Peyer's patch (tissue), 4 donors: ENCODE results near the gene BTBD16. TPM values are rescaled to one million over a fixed set of nuclear protein-coding genes. Genes with fewer than 3 reads are reported as not detected.

Experiments
- DNase-seq, 3 donors: peaks; one replicate each; pipeline ENCODE4 v3.0.0-alpha.2; 2017 to 2019
- H3K27ac ChIP-seq, 4 donors: fragments of 200-600 bp; sonication (generic); one replicate each; pipeline ENCODE4 v1.5.1; 2016 to 2019
- H3K27me3 ChIP-seq, 2 donors: fragments of 200-600 bp; sonication (generic); one replicate each; pipeline ENCODE4 v1.5.1; 2019
- H3K36me3 ChIP-seq, 3 donors: fragments of 200-600 bp; sonication (generic); one replicate each; pipeline ENCODE4 v1.5.1; 2016 to 2019
- H3K4me1 ChIP-seq, 4 donors: fragments of 200-600 bp; sonication (generic); one replicate each; pipeline ENCODE4 v1.5.1; 2016 to 2019
- H3K4me3 ChIP-seq, 4 donors: fragments of 200-600 bp; sonication (generic); 1 replicate in 3 of 4; 2 replicates in 1 of 4; pipeline ENCODE4 v1.5.1; 2016 to 2019; ENCODE audit warnings: mild to moderate bottlenecking in 1 of 4
- H3K9me3 ChIP-seq, 4 donors: fragments of 200-600 bp; sonication (generic); one replicate each; pipeline ENCODE4 v1.5.1; 2016 to 2019; ENCODE audit warnings: mild to moderate bottlenecking in 1 of 4
- POLR2A ChIP-seq, 2 donors: fragments of 450-650 bp; IDR thresholded peaks; one replicate each; pipeline ENCODE4 v1.5.1; 2017; ENCODE audit warnings: antibody characterized with exemption in 2 of 2, mild to moderate bottlenecking in 2 of 2, moderate library complexity in 2 of 2
- total RNA-seq, 4 donors: library from RNA; depleted of rRNA; stranded (reverse); fragments of >200 nt; gene quantifications; one replicate each; pipeline ENCODE4 v1.1.0, GENCODE V29; 2016
- TF ChIP-seq, protein P1 (sequence below), 6 experiments: fragments of 450-650 bp in 4 of 6; fragments of 200-600 bp in 2 of 6; sonication (generic) in 1 of 6; IDR thresholded peaks; one replicate each; pipeline ENCODE4 v1.5.1; 2017 to 2019; ENCODE audit warnings: antibody characterized with exemption in 6 of 6, mild to moderate bottlenecking in 3 of 6, moderate library complexity in 1 of 6

Gene BTBD16
- total RNA-seq, 4 donors from 2014 or later: not detected

DNA sequence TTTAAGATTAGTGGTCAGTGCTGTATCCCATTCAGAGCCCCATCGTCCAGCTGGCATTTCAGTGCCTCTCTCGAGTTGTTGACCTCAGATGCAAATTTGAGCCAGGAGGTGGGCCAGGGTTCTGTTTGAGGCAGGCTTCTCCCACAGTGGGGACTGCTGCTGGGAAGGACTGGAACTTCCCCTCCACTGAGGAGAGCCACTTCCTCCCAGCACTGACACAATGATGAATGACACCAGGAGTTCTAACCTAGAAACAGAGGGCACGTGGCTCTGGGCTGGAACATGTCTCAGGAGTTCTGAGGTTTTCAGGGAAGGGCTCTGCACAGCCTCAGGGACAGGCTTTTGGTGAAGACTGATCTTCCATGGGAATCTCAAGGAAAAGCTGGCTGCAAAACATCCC, 18.3 kb upstream of the BTBD16 start:
- Histone ChIP-seq H3K4me1 (no peaks in the 10 kb centered on the region), H3K27ac (no peak overlapping the region), H3K4me3 (no peak overlapping the region), H3K36me3 (peaks cover 0 to 53% (median 0%) of the 10 kb centered on the region in 3 donors), H3K9me3 (no peaks in the 10 kb centered on the region), H3K27me3 (no peaks in the 10 kb centered on the region)
- no peak for DNase-seq
- TF ChIP-seq, protein P1, sequence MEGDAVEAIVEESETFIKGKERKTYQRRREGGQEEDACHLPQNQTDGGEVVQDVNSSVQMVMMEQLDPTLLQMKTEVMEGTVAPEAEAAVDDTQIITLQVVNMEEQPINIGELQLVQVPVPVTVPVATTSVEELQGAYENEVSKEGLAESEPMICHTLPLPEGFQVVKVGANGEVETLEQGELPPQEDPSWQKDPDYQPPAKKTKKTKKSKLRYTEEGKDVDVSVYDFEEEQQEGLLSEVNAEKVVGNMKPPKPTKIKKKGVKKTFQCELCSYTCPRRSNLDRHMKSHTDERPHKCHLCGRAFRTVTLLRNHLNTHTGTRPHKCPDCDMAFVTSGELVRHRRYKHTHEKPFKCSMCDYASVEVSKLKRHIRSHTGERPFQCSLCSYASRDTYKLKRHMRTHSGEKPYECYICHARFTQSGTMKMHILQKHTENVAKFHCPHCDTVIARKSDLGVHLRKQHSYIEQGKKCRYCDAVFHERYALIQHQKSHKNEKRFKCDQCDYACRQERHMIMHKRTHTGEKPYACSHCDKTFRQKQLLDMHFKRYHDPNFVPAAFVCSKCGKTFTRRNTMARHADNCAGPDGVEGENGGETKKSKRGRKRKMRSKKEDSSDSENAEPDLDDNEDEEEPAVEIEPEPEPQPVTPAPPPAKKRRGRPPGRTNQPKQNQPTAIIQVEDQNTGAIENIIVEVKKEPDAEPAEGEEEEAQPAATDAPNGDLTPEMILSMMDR (IDR thresholded peaks at IDR 0.05): no peak
- no peak for TF ChIP-seq POLR2A (IDR thresholded peaks at IDR 0.05)

DNA sequence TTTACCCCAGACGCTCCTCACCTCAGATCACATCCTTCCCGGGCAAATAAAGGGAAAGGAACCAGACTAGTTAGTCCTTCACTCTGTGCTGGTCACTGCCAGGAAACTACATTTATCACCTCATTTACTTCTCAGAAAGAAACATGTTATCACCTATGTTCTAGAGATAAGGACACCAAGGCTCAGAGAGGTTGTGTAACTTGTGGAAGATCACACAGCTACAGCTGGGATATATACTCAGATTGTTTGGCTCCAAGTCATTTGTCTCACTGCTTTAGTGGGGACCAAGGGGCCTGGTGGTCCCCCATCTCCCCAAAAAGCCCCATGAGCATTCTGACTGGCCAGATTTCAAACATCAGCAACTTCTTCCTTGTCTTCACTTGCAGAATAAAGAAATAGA, 17.5 kb upstream of the BTBD16 start:
- no peak for DNase-seq
- no peaks in the 10 kb centered on the region for H3K27me3 ChIP-seq
- H3K36me3 ChIP-seq: peaks cover 0 to 47% (median 0%) of the 10 kb centered on the region in 3 donors
- no peaks in the 10 kb centered on the region for H3K4me1 ChIP-seq
- H3K27ac ChIP-seq: no peak overlapping the region
- no peaks in the 10 kb centered on the region for H3K9me3 ChIP-seq
- H3K4me3 ChIP-seq: no peak overlapping the region
- no peak for TF ChIP-seq POLR2A (IDR thresholded peaks at IDR 0.05)
- TF ChIP-seq, protein P1 (IDR thresholded peaks at IDR 0.05): no peak

DNA sequence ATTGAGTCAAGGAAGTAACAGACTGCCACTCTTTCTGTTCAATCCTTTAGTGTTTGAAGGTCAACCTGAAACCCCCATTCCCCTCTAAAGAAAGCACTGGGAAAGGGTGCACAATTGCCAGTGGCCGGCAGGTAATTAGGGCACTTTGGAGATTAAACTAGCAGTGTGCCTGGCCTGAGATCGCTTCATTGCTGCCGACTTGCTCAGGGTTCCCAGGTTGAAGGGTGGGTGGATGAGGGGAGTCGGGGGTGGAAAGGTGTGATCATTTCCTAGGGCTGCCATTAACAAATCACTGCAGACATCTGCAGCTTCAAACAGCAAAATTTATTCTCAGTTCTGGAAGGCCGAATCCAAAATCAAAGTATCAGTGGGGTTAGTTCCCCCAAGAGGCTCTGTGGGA, 16.3 kb upstream of the BTBD16 start:
- Histone ChIP-seq H3K36me3 (peaks cover 0 to 35% (median 0%) of the 10 kb centered on the region in 3 donors), H3K9me3 (no peaks in the 10 kb centered on the region), H3K27ac (no peak overlapping the region), H3K27me3 (no peaks in the 10 kb centered on the region), H3K4me1 (no peaks in the 10 kb centered on the region), H3K4me3 (no peak overlapping the region)
- DNase-seq: no peak
- TF ChIP-seq, protein P1 (IDR thresholded peaks at IDR 0.05): no peak
- TF ChIP-seq POLR2A (IDR thresholded peaks at IDR 0.05): no peak

DNA sequence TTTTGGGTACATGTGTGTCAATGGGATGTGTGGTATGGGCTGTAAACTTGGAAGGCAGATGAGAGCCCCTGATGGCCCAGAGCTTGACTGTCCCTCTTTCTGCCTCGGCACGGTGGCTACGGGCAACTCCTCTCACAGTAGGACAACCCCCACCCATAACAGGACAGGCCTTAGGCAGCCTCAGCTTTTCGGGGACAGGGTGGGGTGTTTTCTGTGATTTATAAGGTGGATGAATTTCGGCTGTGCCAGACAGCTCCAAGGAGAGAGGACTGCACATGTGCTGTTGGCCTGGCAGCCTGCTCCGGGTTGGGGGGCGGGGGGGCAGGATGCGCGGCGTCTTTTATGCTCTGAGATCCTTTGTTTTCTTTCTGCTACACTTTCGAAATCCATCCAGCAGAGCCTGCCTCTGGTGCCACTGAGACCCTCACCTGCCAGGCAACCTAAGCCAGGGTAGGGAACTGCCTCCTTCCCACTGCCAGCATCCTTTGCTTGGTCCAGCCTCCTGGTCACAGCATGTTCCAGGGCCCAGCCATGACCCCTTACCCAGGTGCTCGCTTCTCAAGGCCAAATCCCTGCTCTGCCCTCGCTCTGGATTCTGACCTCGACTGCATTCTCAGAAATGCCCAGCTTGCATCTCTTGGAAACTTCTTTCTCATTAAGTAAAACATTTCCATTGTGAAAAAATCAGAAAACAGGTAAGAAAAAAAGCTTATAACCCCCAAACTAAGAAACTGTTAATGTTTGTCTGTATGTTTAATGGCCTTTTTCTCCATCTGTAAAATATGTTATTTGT, 15.4 kb upstream of the BTBD16 start:
- Histone ChIP-seq H3K4me3 (no peak overlapping the region), H3K27me3 (no peaks in the 10 kb centered on the region), H3K27ac (no peak overlapping the region), H3K9me3 (no peaks in the 10 kb centered on the region), H3K36me3 (peaks cover 0 to 28% (median 0%) of the 10 kb centered on the region in 3 donors), H3K4me1 (no peaks in the 10 kb centered on the region)
- no peak for TF ChIP-seq POLR2A (IDR thresholded peaks at IDR 0.05)
- TF ChIP-seq, protein P1 (IDR thresholded peaks at IDR 0.05): no peak
- DNase-seq: no peak

DNA sequence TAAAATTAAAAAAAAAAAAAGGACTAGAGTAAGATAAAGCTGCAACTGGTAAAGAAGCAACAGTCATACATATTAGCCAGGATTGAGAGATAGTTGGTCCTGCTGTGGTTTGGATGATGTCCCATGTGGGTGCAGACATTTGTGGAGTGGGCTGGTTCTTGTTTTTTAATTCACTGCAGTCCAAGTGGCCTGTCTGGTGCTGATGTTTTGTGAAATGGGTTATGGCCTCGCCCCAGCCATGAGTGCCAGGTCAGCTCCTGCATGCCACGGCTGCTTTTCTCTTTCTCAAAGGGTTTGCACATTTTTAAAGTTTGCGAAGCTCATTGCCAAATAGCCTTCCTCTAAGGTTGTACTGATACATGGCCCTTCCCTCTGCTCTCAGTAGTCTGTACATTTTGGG, 14.1 kb upstream of the BTBD16 start:
- no peaks in the 10 kb centered on the region for H3K9me3 ChIP-seq
- TF ChIP-seq POLR2A (IDR thresholded peaks at IDR 0.05): no peak
- TF ChIP-seq, protein P1 (IDR thresholded peaks at IDR 0.05): no peak
- H3K27ac ChIP-seq: no peak overlapping the region
- H3K36me3 ChIP-seq: peaks cover 0 to 28% (median 0%) of the 10 kb centered on the region in 3 donors
- no peaks in the 10 kb centered on the region for H3K27me3 ChIP-seq
- no peak overlapping the region for H3K4me3 ChIP-seq
- DNase-seq: no peak
- no peaks in the 10 kb centered on the region for H3K4me1 ChIP-seq
